Heart left ventricle (tissue), 13 donors: ENCODE measurements around the gene ACD.

Source experiments
- POLR2A ChIP-seq, 2 donors: fragments of 450-650 bp; IDR thresholded peaks; one replicate each; pipeline ENCODE4 v1.6.1; 2017; ENCODE audit warnings: antibody characterized with exemption in 2 of 2, mild to moderate bottlenecking in 2 of 2, moderate library complexity in 2 of 2
- TF ChIP-seq, protein P1 (sequence below), 12 donors: fragments of 200-600 bp; sonication (generic) in 4 of 12; IDR thresholded peaks; one replicate each; pipeline versions ENCODE4 v1.5.0 to v1.8.0; 2018 to 2022; ENCODE audit warnings: antibody characterized with exemption in 12 of 12, mild to moderate bottlenecking in 5 of 12
- donor health status: ischemic (EF 13 %, LVEDD 7.1; RV severe dilation, severe dysfunction).
- donor health status: DM: no; HTN: yes; CAD: no.
- donor health status: DM: no; HTN: no; CAD: no.
- donor health status: ischemic (EF 25% LVEDD 6.9; RV normal size, moderate dysfunction).
- donor health status: ischemic (EF 25% LVEDD 5.7; RV mildly dilated, moderate dysfunction).
- donor health status: ischemic (EF 35%, LVEDD 5.7; RV mildly dilated, moderate dysfunction).
- donor health status: nonischemic (EF 11% LVEDD 7.7; RV severe dilation, severe dysfunction).
- donor health status: DM: yes; HTN: yes; CAD: no.
- donor health status: PGD.
- donor health status: ischemic (EF 29% LVEDD 5.4; RV normal size, mild dysfunction).
- donor health status: nonischemic (EF 23%, LVEDD 6.1; RV moderate dilation, normal function).

DNA sequence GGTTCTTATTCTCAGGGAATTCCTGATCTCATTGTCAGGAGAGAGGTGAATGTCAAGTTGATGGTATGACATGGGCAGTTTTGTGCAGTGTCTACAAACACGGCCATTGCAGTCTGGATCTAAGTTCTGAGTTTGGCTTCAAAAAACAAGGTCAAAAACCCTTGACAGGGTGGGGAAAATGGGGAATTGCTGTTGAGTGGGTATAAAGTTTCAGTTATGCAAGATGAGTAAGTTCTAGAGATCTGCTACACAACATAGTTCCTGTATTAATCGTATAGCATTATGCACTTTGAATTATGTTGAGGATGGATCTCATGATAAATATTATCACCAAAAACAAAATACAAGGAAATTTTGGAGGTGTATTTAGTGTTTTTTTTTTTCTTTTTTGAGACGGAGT is 51.7 kb downstream of the ACD start:
- TF ChIP-seq, protein P1, sequence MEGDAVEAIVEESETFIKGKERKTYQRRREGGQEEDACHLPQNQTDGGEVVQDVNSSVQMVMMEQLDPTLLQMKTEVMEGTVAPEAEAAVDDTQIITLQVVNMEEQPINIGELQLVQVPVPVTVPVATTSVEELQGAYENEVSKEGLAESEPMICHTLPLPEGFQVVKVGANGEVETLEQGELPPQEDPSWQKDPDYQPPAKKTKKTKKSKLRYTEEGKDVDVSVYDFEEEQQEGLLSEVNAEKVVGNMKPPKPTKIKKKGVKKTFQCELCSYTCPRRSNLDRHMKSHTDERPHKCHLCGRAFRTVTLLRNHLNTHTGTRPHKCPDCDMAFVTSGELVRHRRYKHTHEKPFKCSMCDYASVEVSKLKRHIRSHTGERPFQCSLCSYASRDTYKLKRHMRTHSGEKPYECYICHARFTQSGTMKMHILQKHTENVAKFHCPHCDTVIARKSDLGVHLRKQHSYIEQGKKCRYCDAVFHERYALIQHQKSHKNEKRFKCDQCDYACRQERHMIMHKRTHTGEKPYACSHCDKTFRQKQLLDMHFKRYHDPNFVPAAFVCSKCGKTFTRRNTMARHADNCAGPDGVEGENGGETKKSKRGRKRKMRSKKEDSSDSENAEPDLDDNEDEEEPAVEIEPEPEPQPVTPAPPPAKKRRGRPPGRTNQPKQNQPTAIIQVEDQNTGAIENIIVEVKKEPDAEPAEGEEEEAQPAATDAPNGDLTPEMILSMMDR (IDR thresholded peaks at IDR 0.05) = no peak
- no peak for TF ChIP-seq POLR2A (IDR thresholded peaks at IDR 0.05)
